ENCODE results near the gene TMEM135.
"Not testable (repeated sequence)": the region's sequence is repeated elsewhere in the genome, so short reads cannot be mapped to it uniquely, and the experiment has no call there.

Gene TMEM135

DNA sequence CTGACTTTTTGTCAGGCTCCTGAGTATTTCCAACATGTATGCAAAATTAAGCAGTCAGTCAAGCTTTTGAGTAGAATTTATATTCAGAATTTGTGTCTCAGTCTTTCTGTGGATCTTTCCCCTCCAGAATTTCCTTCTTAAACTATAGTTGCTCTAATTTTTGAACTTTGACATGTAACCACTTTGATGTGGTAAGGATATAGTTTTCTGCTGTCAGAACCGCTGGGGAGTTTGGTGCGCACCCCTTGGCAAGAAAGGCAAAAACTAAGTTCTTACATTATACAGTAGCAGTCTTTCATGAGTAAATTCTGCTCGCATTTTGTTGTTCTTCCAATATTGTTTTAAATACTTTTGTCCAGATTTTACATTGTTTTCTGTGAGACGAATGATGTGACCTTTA lies 105.9 kb downstream of the TMEM135 start:
- no peak for DNase-seq

DNA sequence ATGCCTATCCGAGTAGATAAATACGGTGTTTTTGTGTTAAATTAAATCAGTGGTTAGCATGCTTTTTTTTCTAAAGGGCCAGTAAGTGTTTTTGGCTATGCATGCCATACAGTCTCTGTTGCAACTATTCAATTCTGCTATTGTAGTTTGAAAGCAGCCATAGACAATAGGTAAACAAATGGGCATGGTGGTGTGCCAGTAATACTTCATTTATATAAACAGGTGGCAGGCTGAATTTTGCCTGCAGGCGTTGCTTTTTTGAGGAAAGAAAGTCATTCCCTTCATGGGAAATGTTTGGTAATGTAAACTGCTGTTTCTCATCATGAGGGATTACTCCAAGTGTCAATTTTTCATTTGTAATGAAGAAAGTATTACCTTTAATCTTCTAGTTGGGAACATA lies 106.5 kb downstream of the TMEM135 start:
- DNase-seq = no peak

DNA sequence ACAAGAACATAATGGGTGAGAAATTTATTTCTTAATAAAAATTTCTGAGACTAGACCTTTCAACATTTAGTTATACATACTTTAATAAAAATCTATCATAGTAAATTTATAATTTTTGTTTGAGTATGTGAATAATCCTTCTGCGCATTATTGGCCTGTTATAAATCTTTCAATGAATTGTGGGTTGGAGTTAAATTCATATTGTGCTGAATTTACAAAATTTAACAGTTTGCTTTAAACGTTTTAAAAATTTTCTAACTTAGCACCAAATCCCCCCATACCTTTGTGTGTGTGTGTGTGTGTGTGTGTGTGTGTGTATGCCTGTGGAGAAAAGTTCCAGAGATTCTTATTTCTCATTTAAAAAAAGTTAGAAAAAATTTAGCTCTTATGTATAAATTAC lies 111.0 kb downstream of the TMEM135 start:
- DNase-seq = no peak

DNA sequence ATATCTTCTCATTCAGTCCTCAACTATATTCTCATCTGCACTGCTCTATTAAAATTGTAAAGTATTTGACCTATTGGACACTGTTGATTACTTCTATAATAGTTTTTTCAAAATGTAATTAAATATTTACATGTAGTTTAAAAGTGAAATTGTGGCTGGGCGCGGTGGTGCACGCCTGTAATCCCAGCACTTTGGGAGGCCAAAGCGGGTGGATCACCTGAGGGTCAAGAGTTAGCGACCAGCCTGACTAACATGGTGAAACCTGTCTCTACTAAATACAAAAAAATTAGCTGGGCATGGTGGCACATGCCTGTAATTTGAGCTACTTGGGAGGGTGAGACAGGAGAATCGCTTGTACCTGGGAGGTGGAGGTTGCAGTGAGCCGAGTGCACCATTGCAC lies 112.0 kb downstream of the TMEM135 start:
- not testable (repeated sequence) for DNase-seq

DNA sequence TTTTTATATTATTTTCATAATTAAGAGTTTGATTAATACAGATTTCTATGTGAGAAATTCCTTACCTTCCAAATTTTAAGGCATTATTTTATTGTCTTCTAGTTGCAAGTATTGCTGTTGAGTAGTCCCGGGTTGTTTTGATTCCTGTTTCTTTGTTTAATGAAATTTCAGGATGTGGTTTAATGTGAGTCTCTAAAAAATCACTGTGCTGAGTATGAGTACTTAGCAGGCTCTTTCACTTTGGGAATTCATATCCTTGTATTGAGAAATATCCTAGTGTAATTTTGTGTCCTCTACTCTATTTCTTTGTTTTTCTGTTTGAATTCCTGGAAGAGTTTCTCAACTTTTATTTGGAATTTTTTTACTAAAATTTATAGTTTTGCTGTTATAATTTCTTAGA lies 113.2 kb downstream of the TMEM135 start:
- DNase-seq = no peak

DNA sequence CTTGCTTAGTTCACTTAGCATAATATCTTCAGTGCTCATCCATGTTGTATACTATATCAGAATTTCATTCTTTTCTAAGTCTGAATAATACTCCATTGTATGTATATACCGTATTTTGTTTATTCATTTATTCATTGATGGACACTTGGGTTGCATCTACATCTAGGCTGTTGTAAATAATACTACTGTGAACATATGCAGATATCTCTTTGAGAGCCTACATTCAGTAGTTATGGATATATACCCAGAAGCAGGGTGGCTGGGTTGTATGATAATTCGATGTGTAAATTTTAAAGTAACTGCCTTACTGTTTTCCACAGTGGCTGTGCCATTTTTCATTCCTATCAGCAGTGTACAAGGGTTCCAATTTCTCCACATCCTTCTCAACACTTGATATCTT lies 116.5 kb downstream of the TMEM135 start:
- no peak for DNase-seq

DNA sequence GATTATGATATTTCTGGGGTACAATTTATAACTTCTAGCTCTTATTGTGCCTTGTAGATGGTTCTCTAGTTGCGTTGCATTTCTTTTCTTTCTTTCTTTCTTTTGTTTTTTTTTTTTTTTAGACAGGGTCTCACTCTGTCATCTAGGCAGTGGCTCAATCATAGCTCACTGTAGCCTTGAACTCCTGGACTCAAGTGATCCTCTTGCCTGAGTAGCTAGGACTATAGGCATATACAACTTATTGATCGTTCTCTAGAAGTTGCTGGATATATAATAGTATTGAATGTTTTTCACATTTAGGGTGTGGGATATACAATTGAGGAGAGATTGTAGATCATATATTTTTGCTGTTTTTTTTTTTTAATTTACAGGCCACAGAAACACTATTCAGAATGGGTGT lies 119.2 kb downstream of the TMEM135 start:
- no peak for DNase-seq

DNA sequence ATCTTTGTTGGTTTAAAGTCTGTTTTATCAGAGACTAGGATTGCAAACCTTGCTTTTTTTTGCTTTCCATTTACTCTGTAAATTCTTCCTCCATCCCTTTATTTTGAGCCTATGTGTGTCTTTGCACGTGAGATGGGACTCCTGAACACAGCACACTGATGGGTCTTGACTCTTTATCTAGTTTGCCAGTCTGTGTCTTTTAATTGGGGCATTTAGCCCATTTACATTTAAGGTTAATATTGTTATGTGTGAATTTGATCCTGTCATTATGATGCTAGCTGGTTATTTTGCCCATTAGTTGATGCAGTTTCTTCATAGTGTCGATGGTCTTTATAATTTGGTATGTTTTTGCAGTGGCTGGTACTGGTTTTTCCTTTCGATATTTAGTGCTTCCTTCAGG lies 131.3 kb downstream of the TMEM135 start:
- DNase-seq = not testable (repeated sequence)

DNA sequence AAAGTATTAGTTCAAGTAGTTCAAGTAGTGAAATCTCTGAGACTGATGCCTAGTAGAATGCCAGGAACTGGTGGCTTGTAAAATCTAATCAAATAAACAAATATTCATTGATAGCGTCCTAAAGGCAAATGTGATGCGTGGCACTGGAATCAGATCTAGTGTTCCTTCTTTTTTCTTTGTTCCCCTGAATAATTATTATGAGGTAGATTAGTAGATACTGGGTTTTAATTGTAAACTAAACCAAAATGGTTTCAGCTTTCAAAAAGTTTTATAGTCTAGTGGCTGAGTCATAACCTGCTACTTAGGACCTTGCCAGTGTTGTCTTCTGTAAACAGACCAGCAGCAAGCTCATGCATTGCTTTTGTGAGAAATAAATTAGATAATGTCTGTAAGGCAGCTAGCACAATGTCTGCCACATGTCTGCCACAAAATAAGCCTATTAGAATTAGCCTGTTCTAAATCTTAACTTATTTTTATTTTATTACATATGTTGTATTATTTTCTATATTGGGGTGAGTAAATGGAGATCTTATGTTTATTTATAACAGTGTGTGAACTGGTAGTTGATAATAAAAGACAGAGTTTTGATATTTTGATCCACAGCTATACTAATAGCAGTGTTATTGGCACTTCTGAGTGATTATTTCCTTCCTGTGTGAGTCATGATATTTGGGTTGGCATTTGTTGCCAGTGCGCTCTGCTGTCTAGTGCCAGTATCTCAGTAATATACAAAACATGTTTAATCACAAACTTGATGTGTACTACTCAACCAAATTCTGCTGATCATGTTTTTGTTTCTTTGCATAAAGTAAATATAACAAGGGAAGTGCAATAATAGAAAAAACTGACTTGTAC lies 135.7 kb downstream of the TMEM135 start:
- no peak for DNase-seq

DNA sequence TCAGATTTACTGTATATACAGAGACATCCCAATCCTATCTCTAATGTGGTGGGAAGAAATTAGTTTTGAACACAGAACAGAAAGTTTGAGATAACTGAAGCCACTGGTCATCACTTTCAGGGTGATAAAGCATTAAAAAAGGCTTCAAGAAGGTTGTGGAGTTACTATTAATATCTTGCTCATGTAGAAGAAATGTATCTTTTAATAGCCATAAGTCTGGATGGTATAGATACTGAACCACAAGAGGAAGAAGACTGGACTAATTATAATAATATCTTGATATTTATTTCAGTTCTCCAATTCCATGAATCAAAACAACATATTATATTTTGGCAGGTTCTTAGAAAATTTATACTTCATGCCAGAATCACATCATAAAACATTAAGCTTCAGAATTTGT lies 137.1 kb downstream of the TMEM135 start:
- DNase-seq = no peak

DNA sequence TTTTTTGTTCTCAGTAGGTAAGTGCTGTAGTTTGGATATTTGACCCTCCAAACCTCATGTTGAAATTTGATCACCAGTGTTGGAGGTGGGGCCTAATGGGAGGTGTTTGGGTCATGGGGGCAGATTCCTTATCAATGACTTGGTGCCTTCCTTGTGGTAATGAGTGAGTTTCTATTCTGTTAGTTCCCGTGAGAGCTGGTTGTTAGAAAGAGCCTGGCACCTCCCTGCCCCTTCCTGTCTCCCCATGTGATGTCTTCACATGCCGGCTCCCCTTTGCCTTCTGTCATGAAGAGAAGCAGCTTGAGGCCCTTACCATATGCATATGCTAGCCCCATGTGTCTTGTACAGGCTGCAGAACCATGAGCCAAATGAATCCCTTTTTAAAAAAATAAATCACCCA lies 138.3 kb downstream of the TMEM135 start:
- DNase-seq = no peak

DNA sequence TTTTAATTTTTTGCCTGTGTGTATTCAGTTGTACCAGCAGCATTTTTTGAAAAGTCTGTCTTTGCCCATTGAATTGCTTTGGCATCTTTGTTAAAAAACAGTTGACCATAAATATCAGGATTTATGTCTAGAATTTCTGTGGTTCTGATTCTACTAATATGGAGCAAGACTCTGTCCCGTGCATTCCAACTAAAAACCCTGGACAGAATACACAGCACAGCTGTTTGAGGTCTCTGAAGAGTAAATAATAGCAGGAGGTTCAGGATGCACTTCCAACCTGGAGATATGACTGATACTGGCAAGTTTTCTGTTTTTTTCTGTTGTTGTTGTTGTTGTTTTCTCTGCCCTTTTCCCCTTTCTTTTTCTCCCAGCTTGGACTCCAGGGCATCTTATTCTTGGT lies 141.9 kb downstream of the TMEM135 start:
- DNase-seq = no peak

DNA sequence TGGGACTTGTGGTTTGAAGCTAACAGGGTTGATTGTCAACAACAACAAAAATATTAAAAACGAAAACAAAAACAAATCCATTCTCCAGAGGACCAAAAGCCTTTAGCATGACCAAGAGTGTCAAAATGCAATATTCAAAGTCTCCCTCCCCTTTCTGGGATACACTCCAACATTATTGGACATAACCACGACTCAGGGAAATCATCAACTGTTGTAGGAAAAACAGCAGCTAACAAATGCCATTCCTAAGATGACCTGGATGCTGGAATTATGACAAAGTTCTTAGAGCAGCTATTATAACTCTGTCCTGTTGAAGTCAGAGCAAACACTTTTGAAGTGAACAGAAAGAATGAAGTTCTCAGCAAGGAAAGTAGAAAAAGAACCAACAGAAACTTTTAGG lies 143.0 kb downstream of the TMEM135 start:
- no peak for DNase-seq

DNA sequence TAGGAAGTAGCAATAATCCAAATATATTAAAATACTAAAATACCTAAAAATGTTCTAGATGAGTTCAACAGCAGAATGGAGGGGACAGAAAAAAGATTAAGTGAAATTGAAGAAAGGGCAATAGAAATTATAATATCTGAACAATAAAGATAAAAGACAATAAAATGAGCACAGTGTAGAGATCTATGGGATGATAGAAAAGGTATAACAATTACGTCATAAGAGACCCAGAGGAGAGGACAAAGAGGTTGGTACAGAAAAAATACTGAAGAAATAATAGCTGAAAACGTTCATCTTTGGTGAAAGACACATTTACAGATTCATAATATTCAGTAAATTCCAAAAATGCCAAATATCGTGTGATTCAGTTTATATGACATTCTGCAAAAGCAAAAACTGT lies 143.4 kb downstream of the TMEM135 start:
- no peak for DNase-seq

DNA sequence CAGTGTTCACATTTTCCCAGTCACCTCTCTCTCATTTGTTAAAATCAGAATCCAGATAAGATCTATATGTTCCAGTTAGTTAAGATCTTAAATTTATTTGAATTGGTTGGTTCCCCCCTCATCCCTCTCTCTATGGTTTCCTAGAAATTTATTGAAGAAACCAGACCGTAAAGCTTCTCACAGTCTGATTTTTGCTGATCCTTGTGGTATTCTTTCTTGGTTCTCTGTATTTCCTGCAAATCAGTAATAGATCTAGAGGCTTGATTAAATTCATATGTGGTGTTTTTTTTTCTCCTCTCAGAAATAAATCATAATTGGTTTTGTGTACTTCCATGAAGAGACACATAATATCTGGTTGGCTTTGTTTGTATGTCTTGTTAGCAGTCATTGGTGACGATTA lies 147.5 kb downstream of the TMEM135 start:
- no peak for DNase-seq

DNA sequence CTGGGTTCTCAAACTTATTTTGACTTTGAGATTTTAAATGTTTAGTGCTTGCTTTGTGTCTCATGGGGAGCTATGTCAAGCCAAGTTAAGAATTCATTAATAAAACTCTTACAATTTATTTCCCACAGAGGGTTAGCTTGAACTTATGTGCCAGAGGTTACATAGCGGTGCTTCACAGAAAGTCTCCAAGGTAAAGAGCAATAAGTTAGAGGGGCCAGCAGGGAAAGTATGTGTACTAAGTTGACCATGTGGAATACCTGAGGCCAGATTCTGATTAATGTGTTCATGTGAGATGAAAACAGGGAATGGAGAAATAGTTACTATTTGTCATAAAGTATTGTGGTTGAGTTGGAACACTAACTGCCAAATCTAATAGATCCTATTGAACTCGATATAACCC lies 149.3 kb downstream of the TMEM135 start:
- no peak for DNase-seq

DNA sequence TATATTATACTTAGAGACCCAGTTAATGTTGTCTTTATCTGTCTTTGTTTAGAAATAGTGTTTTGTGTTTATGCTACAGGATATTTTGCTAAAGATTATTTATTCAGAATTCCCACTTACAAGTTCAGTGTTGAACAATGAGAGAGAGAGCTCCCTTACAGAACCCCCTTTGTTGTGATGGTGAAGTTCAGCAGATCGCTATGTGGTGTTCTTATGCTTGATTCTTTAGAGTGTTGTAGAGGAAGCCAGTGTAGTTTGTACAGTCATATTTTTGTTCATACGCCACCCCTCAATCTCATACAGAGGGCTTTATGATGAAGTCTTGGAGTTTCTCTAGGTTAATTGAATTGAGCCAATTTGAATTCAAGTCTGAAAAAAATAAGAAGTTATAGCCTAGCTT lies 150.2 kb downstream of the TMEM135 start:
- DNase-seq = no peak

DNA sequence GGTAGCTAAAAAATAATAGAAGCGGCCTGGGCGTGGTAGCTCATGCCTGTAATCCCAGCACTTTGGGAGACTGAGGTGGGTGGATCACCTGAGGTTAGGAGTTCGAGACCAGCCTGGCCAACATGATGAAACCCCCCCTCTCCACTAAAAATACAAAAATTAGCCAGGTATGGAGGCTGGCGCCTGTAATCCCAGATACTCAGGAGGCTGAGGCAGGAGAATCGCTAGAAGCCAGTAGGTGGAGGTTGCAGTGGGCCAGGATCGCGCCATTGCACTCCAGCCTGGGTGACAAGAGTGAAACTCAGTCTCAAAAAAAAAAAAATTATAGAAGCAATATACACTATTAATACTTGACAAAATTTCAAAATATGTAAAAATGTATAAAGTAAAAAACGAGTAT lies 150.7 kb downstream of the TMEM135 start:
- DNase-seq = not testable (repeated sequence)

DNA sequence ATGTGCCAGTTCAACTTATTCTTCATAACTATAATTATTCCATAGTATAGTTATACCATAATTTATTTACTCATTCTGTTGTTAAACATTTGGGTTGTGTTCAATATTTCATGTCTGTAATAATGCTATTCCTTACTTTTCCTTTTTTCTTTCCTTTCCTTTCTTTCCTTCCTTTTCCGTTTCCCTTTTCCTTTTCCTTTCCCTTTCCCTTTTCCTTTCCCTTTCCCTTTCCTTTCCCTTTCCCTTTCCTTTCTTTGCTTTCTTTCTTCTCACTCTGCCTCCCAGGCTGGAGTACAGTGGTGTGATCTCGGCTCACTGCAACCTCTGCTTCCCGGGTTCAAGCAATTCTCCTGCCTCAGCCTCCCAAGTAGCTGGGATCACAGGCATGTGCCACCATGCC lies 151.2 kb downstream of the TMEM135 start:
- DNase-seq = not testable (repeated sequence)

DNA sequence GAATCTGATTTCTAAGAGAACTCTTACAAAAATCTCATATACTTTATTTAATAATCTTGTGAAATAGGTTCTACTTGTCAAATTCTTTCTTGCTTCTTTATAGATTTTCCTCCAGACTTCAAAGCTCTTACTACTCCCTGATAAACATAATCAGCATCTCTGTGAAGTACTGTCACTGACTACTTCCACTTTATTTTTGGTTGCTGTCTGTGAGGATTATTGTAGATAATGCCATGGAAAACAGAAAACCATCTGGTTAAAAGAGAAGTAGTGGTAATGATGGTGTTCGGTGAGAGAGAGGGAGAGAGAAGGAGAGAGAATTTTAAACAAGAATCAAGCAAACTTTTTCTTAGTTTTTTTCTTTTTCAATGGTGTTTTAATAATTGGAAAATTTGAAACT lies 152.3 kb downstream of the TMEM135 start:
- no peak for DNase-seq

DNA sequence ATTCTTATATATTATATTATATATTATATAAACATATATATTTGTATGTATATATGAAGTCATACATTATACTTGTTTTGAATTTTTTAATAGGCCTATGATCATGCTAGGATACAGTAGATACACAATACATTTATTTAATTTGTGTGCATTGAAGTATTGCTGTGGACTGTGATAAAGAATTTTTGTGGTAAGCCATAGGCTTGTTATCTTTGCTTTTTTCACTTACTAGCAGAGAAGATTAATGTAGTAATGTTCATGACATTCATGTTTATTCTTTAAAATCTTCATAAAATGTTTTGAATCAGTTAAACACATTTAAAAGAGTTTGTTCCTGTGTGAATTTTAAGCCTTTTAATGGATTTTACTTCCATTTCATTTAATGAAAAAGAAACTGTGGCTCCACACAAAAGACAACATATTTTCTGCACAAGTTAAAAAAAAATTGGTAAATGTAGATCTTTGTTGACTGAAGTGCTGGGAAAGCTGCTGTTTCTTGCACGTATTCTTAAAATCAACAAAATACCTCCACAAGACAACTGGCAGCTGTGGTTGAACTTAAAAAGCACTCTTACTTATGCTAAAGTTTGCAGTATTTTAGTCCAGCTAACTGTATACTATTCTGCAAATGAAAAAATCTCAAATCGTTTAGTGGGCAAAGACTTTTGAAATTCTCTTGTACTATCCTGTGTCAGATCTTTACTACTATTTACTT lies 156.2 kb downstream of the TMEM135 start:
- no peak for DNase-seq

DNA sequence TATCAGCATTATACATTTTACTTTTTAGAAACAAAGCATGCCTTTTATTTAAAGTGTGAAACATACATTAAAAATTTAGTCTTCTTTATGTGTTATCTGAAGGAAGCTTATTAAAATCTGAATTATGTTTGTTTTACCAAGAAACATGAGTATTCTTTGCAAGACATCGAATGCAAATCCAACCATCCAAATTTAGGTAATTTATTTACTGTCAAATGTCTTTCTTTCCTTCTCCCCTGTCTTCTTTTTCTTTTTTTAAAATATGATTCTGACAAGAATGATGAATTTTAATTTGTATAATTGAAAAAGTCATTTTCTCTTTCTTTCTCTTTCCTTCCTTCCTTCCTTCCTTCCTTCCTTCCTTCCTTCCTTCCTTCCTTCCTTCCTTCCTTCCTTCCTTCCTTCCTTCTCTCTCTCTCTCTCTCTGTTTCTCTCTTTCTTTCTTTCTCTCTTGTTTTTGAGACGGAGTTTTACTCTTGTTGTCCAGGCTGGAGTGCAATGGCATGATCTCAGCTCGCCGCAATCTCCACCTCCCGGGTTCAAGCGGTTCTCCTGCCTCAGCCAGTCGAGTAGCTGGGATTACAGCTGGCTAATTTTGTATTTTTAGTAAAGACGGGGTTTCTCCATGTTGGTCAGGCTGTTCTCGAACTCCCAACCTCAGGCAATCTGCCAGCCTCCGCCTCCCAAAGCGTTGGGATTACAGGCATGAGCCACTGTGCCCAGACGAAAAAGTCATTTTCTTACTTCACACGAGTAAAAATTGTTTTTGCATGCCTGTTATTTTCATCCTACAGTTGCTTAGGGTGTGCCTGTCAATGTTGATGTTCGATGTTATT lies 157.5 kb downstream of the TMEM135 start:
- DNase-seq = no peak

DNA sequence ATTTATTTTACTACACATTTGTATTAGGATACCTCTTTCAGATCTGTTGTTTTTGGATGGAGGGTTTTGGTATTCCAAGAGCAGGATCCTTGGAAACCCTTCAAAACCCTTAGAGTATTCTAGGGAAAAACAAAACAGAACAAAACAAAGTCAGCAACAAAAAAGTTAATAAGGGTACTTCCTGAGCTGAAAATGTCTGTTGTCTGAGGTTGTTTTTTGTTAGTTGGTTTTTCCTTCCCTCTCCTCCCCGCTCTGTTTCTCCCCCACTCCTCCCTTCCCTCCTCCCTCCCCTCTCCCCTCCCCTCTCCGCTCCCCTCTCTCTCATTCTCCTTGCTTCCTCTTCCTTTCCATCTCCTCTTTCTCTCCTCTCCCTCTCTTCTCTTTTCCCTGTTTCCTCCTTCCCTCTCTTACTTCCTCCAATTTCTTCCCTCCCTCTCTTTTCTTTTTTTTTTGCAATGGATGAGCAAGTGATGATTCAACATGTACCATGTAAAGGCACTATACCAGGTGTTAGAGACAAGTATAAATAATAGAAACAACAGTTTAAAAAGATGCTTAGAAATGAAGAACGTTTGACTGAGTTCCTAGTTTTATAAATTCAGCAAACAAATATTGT lies 160.6 kb downstream of the TMEM135 start:
- DNase-seq = no peak

Measured in C1 segment of cervical spinal cord (tissue), 14 donors.